ENCODE results near the gene C10orf67.

- TF ChIP-seq CTCF (conservative IDR thresholded peaks at IDR 0.05; ENCODE audit: low read depth, low read length) (no peak), EZH2phosphoT487 (IDR thresholded peaks at IDR 0.05; ENCODE audit: borderline replicate concordance, low read length) (no peak)
Observed at GRCh38 chr10:23284674-23285335, 59.8 kb downstream of the C10orf67 start.
